HL-60 (cell line): ENCODE results near the gene HS3ST3A1.

ENCODE experiments used
- DNase-seq, 2 experiments: peaks; one replicate each; pipeline ENCODE4 v3.0.0-alpha.2; 2010 to 2020; ENCODE audit warnings: low read depth in 1 of 2, low spot score in 1 of 2
- H3K27ac ChIP-seq: fragments of 250-450 bp; sonication (Bioruptor Pico); replicated peaks from 2 replicates; pipeline ENCODE4 v1.5.1; 2020; ENCODE audit warnings: mild to moderate bottlenecking, moderate library complexity
- H3K27me3 ChIP-seq: fragments of 250-450 bp; sonication (Bioruptor Pico); 2 replicates; pipeline ENCODE4 v1.5.1; 2021; ENCODE audit warnings: mild to moderate bottlenecking, moderate library complexity; ENCODE audit not compliant: insufficient read depth, poor library complexity, severe bottlenecking
- H3K4me3 ChIP-seq: replicated peaks from 2 replicates; pipeline ENCODE4 v1.5.1; 2011; ENCODE audit warnings: mild to moderate bottlenecking, control low read depth, low read length; ENCODE audit not compliant: insufficient read depth
- CTCF ChIP-seq: IDR thresholded peaks from one replicate; pipeline ENCODE4 v1.5.1; 2011; ENCODE audit warnings: low read length, control low read depth, inconsistent platforms; ENCODE audit not compliant: insufficient read depth
- GABPA ChIP-seq: IDR thresholded peaks from 2 replicates; pipeline ENCODE4 v1.6.1; 2012; ENCODE audit warnings: low read depth
- POLR2AphosphoS5 ChIP-seq: IDR thresholded peaks from 2 replicates; pipeline ENCODE4 v1.6.1; 2012; ENCODE audit warnings: low read depth
- REST ChIP-seq: IDR thresholded peaks from 2 replicates; pipeline ENCODE4 v1.6.1; 2012; ENCODE audit warnings: low read depth; ENCODE audit not compliant: insufficient replicate concordance
- SPI1 ChIP-seq: IDR thresholded peaks from 2 replicates; pipeline ENCODE4 v1.6.1; 2012; ENCODE audit warnings: low read depth, mild to moderate bottlenecking, borderline replicate concordance

Gene HS3ST3A1

GRCh38 chr17:13539421-13539820 is 62.3 kb downstream of the HS3ST3A1 start:
- Histone ChIP-seq H3K27ac (no peak overlapping the region), H3K27me3 (no peaks in the 10 kb centered on the region)

GRCh38 chr17:13538841-13539411 is 62.8 kb downstream of the HS3ST3A1 start:
- no peak for DNase-seq
- Histone ChIP-seq H3K4me3 (no peak overlapping the region), H3K27me3 (no peaks in the 10 kb centered on the region), H3K27ac (no peak overlapping the region)
- no peak for TF ChIP-seq SPI1
- no peak for TF ChIP-seq REST
- TF ChIP-seq CTCF: no peak
- TF ChIP-seq POLR2AphosphoS5: no peak
- TF ChIP-seq GABPA: no peak

More at GRCh38 chr17:13539421-13539820, 62.3 kb downstream of the HS3ST3A1 start:
- H3K4me3 ChIP-seq: no peak overlapping the region
- no peak for TF ChIP-seq POLR2AphosphoS5
- TF ChIP-seq CTCF: no peak
- no peak for TF ChIP-seq REST
- no peak for TF ChIP-seq SPI1
- TF ChIP-seq GABPA: no peak
- no peak for DNase-seq

GRCh38 chr17:13537871-13538643 is 63.7 kb downstream of the HS3ST3A1 start:
- no peak overlapping the region for H3K27ac ChIP-seq
- DNase-seq: no peak
- TF ChIP-seq CTCF: no peak
- no peak for TF ChIP-seq POLR2AphosphoS5
- TF ChIP-seq REST: no peak
- TF ChIP-seq SPI1: no peak
- TF ChIP-seq GABPA: no peak
- no peaks in the 10 kb centered on the region for H3K27me3 ChIP-seq
- H3K4me3 ChIP-seq: no peak overlapping the region
